GM12878 (cell line): Measurements from ENCODE around the gene HSBP1L1.
"Not testable (repeated sequence)": the region's sequence is repeated elsewhere in the genome, so short reads cannot be mapped to it uniquely, and the experiment has no call there.

Experiments
- BHLHE40 ChIP-seq, 2 experiments: fragments of 450-650 bp in 1 of 2; IDR thresholded peaks; 2 replicates each; pipeline ENCODE4 v1.6.1; 2011 to 2017; ENCODE audit warnings: low read depth in 2 of 2, borderline replicate concordance in 1 of 2, improper control_type of control experiment in 1 of 2, low read length in 1 of 2, mild to moderate bottlenecking in 1 of 2
- CBFB ChIP-seq: IDR thresholded peaks from 2 replicates; pipeline ENCODE4 v1.6.1; 2016; ENCODE audit warnings: antibody characterized with exemption, low read depth
- CBX3 ChIP-seq: fragments of 200-600 bp; sonication (generic); IDR thresholded peaks from 2 replicates; pipeline ENCODE4 v1.6.1; 2016; ENCODE audit warnings: low read depth, borderline replicate concordance
- EP300 ChIP-seq, 2 experiments: fragments of 150-350 bp in 1 of 2; IDR thresholded peaks; 2 replicates each; pipeline ENCODE4 v1.6.1; 2011 to 2012; ENCODE audit warnings: low read depth in 2 of 2, low read length in 2 of 2, borderline replicate concordance in 1 of 2, improper control_type of control experiment in 1 of 2, inconsistent platforms in 1 of 2; ENCODE audit not compliant: control insufficient read depth in 1 of 2
- POLR2A ChIP-seq: IDR thresholded peaks from 2 replicates; pipeline ENCODE4 v1.6.1; 2011; ENCODE audit warnings: low read depth, mild to moderate bottlenecking, low read length
- POLR2AphosphoS5 ChIP-seq: IDR thresholded peaks from 2 replicates; pipeline ENCODE4 v1.6.1; 2011; ENCODE audit warnings: mild to moderate bottlenecking, low read length, inconsistent platforms
- RAD21 ChIP-seq: IDR thresholded peaks from 2 replicates; pipeline ENCODE4 v1.6.1; 2011; ENCODE audit warnings: mild to moderate bottlenecking, low read depth, low read length, moderate library complexity; ENCODE audit not compliant: insufficient read depth
- REST ChIP-seq: IDR thresholded peaks from 2 replicates; pipeline ENCODE4 v1.6.1; 2012; ENCODE audit warnings: mild to moderate bottlenecking, low read depth, low read length
- ZNF24 ChIP-seq: fragments of 450-650 bp; IDR thresholded peaks from 2 replicates; pipeline ENCODE4 v1.6.1; 2017; ENCODE audit warnings: antibody characterized with exemption, mild to moderate bottlenecking
- ZSCAN29 ChIP-seq: fragments of 450-650 bp; IDR thresholded peaks from 2 replicates; pipeline ENCODE4 v1.6.1; 2017; ENCODE audit warnings: mild to moderate bottlenecking, moderate library complexity
- TF ChIP-seq, protein P1 (sequence below): fragments of 450-650 bp; IDR thresholded peaks from 2 replicates; pipeline ENCODE4 v1.6.1; 2017; ENCODE audit warnings: mild to moderate bottlenecking
- TF ChIP-seq, protein P2 (sequence below), 3 experiments: IDR thresholded peaks in 2 of 3; conservative IDR thresholded peaks in 1 of 3; 2 replicates each; pipeline ENCODE4 v1.5.1; 2011; ENCODE audit warnings: low read depth in 3 of 3, low read length in 3 of 3, mild to moderate bottlenecking in 3 of 3, control low read depth in 2 of 3, moderate library complexity in 2 of 3, inconsistent platforms in 1 of 3, mixed read lengths in 1 of 3; ENCODE audit not compliant: control insufficient read depth in 2 of 3, insufficient read depth in 1 of 3; ENCODE audit errors: extremely low read depth in 1 of 3

- TF ChIP-seq RAD21; EP300 (IDR thresholded peaks at IDR 0.05; ENCODE audit: borderline replicate concordance in 1 of 2, control insufficient read depth in 1 of 2, low read depth in 2 of 2, low read length in 2 of 2); POLR2AphosphoS5; POLR2A; CBX3; ZSCAN29; ZNF24; BHLHE40 (IDR thresholded peaks at IDR 0.05; ENCODE audit: borderline replicate concordance in 1 of 2, low read depth in 2 of 2, low read length in 1 of 2); REST; CBFB: not testable (repeated sequence)
- TF ChIP-seq, protein P1, sequence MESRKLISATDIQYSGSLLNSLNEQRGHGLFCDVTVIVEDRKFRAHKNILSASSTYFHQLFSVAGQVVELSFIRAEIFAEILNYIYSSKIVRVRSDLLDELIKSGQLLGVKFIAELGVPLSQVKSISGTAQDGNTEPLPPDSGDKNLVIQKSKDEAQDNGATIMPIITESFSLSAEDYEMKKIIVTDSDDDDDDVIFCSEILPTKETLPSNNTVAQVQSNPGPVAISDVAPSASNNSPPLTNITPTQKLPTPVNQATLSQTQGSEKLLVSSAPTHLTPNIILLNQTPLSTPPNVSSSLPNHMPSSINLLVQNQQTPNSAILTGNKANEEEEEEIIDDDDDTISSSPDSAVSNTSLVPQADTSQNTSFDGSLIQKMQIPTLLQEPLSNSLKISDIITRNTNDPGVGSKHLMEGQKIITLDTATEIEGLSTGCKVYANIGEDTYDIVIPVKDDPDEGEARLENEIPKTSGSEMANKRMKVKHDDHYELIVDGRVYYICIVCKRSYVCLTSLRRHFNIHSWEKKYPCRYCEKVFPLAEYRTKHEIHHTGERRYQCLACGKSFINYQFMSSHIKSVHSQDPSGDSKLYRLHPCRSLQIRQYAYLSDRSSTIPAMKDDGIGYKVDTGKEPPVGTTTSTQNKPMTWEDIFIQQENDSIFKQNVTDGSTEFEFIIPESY: not testable (repeated sequence)
- TF ChIP-seq, protein P2, sequence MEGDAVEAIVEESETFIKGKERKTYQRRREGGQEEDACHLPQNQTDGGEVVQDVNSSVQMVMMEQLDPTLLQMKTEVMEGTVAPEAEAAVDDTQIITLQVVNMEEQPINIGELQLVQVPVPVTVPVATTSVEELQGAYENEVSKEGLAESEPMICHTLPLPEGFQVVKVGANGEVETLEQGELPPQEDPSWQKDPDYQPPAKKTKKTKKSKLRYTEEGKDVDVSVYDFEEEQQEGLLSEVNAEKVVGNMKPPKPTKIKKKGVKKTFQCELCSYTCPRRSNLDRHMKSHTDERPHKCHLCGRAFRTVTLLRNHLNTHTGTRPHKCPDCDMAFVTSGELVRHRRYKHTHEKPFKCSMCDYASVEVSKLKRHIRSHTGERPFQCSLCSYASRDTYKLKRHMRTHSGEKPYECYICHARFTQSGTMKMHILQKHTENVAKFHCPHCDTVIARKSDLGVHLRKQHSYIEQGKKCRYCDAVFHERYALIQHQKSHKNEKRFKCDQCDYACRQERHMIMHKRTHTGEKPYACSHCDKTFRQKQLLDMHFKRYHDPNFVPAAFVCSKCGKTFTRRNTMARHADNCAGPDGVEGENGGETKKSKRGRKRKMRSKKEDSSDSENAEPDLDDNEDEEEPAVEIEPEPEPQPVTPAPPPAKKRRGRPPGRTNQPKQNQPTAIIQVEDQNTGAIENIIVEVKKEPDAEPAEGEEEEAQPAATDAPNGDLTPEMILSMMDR (IDR thresholded peaks at IDR 0.05 in 2 of 3, conservative IDR thresholded peaks at IDR 0.05 in 1 of 3; ENCODE audit: control insufficient read depth in 2 of 3, extremely low read depth in 1 of 3, insufficient read depth in 1 of 3, low read depth in 3 of 3, low read length in 3 of 3): not testable (repeated sequence)
These were observed 47.2 kb downstream of the HSBP1L1 start for GRCh38 chr18:80011496-80012137.
